Loucy (cell line): ENCODE measurements around the gene SLC7A8.

Experiments
- EZH2phosphoT487 ChIP-seq: fragments of 200-600 bp; IDR thresholded peaks from 2 replicates; pipeline ENCODE4 v1.6.1; 2018; ENCODE audit warnings: antibody characterized with exemption, mild to moderate bottlenecking, moderate library complexity, borderline replicate concordance
- TF ChIP-seq, protein P1 (sequence below): fragments of 200-600 bp; sonication (generic); conservative IDR thresholded peaks from 2 replicates; pipeline ENCODE4 v1.5.1; 2014; ENCODE audit warnings: mild to moderate bottlenecking, antibody characterized with exemption, low read length

DNA sequence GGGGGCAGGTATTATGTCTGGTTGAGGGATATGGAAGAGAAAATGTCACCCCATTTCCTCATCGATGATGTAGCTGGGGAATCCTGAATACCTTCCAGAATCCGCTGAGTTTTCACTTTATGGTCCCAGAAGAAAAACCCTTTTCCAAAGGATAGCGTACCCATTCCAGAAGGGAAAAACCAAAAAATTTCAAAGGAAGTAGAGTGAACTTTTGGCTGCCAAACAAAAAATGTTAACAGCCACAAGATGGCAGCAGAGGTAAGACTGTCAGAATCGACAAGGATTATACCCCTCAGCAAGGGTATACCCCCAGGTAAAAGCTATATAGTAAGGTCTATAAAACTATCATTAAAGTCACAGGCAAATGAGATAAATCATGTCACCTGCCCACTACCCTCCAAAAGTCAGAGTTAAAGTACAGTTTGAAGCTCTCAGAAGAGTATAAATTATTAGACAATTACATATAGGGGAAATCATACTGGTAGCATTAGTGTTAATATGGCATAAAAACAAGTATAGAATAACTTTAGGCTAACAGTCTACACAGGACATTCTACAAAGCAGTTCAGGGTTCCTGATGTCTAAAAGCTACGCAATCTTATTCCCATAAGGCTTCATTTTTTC, 106.6 kb downstream of the SLC7A8 start:
- TF ChIP-seq, protein P1, sequence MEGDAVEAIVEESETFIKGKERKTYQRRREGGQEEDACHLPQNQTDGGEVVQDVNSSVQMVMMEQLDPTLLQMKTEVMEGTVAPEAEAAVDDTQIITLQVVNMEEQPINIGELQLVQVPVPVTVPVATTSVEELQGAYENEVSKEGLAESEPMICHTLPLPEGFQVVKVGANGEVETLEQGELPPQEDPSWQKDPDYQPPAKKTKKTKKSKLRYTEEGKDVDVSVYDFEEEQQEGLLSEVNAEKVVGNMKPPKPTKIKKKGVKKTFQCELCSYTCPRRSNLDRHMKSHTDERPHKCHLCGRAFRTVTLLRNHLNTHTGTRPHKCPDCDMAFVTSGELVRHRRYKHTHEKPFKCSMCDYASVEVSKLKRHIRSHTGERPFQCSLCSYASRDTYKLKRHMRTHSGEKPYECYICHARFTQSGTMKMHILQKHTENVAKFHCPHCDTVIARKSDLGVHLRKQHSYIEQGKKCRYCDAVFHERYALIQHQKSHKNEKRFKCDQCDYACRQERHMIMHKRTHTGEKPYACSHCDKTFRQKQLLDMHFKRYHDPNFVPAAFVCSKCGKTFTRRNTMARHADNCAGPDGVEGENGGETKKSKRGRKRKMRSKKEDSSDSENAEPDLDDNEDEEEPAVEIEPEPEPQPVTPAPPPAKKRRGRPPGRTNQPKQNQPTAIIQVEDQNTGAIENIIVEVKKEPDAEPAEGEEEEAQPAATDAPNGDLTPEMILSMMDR = peak; percentile 78
- TF ChIP-seq EZH2phosphoT487 = no peak
